ENCODE results near the gene DYRK3.

The DYRK3 gene

DNA sequence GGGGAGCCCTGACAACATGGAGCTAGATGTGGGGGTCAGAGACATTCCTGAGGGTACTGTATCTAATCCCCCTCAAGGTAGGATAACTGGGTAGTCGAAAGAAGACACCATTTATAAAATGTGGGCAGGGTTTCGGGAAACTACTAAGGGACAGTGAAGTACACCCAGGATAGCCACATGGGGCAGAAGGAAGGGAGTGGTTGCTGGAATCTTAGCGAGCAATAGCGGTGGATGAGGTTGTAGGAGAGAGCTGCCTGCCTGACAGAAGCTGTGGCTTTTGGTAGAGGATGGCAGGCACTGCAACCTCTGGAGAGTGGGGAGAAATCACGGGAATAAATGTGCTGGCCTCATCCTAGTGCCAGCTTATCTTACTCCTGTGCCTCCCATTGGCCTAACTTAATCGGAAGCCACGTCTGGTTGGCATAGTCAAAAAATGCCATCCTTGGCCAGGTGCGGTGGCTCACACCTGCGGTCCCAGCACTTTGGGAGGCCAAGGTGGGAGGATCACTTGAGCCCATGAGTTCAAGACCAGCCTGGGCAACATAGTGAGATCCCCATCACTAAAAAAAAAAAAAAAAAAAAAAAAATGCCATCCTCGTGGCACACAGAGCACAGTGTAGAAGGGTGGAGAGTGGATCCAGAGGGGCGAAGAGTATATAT lies 26.0 kb downstream of the DYRK3 start:
- no peak for DNase-seq (ENCODE audit: low spot score)

DNA sequence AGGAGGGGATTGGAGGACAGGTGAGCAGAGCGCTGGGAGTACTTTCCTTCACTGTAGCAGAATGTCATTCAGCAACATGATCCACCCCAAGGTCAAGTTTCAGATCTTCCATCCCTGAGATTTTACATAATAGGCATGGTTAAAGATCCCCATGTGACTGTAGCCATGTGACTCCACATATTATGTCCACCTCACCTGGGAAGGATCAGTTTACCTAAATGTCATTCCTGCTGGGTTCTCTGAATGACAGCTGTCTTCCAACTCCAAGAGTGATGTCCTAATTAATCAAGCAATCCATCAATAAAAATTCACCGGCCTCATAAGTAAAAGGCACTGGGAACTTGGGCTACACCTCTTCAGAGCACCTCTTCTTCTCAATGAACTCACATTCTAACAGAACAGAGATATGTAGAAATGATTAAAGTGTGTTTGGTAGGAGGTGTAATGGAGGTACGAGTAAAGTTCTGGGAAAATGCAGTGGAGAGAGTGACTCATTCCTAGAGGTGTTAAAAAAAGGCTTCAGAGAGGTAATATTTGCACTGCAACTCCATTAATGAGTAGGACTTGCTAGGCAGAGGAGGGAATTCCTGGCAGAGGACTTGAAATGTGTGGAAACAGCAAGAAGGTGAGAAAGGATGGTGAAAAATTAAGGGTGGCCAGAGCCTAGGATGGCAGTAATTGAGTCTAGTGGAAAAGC lies 27.2 kb downstream of the DYRK3 start:
- no peak for DNase-seq (ENCODE audit: low spot score)

- no peak for DNase-seq (ENCODE audit: low spot score)
Measured at GRCh38 chr1:206663362-206663761, 28.0 kb downstream of the DYRK3 start.

GRCh38 chr1:206663832-206664652 lies 28.7 kb downstream of the DYRK3 start:
- peak; percentile 77 for DNase-seq (ENCODE audit: low spot score)

DNA sequence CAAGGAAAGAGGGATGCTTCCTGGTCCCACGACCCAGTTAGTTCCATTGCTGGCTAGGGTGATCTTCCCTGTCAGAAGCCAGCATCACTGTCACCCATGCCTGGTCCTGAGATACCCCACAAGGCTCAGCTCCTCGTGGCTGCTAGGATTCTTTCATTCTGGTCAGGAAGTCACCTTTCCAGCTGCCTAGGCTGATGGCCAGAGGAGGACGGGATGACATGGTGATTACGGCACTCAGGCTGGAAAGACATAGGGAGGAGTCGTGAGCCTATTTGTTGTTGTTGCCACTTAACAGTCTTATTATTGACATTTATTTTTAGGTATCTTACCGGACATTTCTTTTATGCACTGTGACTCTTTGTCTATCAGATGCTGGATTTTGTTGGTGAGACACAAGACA lies 29.4 kb downstream of the DYRK3 start:
- DNase-seq (ENCODE audit: low spot score), result no peak

GRCh38 chr1:206666031-206666561 lies 30.8 kb downstream of the DYRK3 start:
- no peak for DNase-seq (ENCODE audit: low spot score)

DNA sequence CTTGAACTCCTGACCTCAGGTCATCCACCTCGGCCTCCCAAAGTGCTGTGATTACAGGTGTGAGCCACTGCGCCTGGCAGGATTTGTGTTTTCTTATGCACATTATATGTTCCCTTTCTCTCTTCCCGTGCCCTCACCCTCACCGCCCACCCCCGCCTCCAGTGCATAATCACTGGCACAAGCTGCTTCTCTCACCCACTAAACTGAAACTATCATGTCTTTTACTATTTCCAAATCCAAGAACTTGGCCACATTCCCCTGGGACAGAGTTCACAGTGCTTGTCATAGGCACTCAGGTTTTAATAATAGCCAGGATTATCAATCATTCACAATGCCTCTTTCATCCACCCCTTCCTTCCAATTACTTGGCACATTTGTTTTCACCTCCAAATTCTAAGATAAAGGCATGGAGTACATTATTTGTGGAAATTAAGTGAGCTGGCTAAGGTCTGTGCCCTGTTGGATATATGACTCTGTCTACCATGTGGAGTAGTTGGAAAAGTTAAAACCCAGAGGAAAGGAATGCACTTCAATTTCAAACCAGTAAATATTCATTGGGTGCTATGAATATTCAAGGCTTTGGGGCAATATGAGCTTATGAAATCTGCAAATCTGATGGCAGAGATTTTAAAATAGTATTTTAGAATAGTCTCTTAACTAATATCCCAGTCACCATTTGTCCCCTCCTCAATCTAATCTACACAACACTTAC lies 31.8 kb downstream of the DYRK3 start:
- DNase-seq (ENCODE audit: low spot score), result no peak

GRCh38 chr1:206668351-206668750 lies 33.0 kb downstream of the DYRK3 start:
- no peak for DNase-seq (ENCODE audit: low spot score)

- DNase-seq (ENCODE audit: low spot score), result no peak
Measured at GRCh38 chr1:206668874-206669410, 33.6 kb downstream of the DYRK3 start.

DNA sequence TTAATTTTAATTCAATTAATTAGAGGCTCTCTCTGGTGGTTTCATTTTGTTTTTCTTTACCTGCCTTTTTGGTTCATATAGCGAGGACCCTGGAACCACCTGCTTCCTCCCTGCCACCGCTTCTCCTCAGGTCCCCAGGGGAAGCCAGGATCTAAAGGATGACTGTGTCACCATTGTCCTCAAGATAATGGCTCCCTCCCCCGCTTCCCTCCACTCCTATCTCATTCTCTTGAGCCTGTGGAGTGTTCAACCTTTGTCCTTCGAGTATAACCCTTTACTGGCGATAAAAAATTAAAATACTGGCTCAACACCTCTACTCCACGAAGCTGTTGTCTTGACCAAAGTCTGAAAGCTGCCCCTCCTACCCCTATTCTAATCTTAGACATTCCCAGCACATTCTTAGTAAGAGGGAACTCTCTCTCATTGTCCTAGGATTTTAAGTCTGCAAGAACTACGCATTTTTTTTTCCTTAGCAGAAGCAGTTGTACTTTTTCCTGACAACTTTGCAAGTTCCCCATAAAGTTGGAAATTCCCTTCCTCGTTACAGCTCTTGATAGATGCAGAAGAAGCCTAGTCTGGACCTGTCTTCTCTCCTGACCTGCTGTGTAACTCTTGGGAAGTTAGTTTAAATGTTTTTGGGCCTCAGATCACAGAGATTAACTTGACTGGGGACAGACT lies 36.8 kb downstream of the DYRK3 start:
- DNase-seq (ENCODE audit: low spot score), result no peak

- no peak for DNase-seq (ENCODE audit: low spot score)
Measured at GRCh38 chr1:206672844-206673758, 37.8 kb downstream of the DYRK3 start.

DNA sequence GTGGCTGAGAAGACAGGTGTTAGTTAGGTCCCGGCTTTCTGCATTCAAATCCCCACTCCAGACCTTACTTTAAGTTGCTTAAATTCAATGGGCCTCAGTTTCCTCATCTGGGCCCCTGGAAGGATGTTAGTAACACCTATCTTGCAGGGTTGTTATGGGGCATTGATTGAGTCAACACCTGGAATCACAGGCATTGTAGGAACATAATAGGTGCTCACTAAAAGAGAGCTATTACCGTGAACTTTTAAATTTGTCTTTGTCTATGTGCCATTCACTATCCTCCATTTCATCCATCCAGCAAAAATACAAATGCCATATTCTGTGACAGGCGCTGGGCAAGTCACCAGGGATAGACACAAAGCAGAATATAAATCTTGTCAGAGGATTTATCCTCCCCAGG lies 38.9 kb downstream of the DYRK3 start:
- no peak for DNase-seq (ENCODE audit: low spot score)

DNA sequence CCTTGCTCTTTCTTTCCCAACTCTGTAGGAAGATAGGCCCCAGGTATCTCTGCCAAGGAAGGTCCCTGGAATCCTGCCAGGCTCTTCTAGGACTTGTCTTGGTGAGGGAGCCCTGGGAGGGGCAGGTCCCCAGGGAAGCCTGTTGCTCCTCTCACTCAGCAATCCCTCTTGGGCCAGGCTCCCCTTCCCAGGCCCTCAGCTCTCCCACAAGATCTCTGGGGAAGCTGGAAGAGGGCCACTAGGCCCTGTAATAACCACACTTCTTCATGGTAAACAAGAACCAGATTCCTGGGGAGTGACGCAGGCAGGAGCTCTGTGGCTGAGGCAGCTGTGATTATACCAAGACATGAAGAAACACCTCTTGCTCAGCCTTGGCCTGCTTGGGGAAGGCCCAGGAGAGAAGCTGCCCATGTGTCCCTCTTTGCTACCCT lies 39.4 kb downstream of the DYRK3 start:
- DNase-seq (ENCODE audit: low spot score), result no peak

DNA sequence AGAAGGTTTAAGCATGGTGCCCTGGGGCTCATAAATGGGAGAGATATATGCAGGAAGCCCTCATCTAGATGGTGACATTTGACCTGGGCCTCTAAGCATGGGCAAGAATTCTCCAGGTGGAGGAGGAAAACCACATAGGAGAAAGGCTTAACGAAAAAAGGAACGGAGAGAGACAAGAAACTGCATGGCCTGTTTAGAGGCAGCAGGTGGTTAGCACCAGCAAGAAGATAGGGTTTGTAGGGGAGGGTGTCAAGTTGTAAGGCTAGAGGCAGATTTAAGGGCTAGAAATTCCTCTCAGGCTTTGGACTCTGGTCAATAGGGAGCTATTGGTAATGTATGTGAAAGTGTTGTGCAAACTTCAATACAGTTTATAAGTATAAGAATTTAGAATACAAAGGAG lies 41.2 kb downstream of the DYRK3 start:
- DNase-seq (ENCODE audit: low spot score), result no peak

DNA sequence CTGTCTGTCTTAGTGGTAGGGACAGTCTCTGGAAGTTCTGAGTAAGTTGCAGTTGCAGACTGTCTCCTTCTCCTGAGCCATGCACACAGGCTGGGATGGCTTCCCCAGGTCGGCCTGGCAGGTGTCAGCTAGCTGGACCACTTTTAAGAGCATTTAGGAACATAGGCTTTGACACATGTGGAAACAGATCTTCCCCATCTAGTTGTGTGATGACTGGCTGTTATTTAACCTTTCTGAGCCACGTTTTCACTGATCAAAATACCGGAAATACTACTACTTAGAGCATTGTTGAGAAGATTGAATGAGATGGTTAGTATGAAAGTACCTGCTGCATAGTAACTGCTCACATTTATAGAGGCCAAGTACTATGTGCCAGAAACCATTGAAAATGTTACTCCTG lies 43.2 kb downstream of the DYRK3 start:
- DNase-seq (ENCODE audit: low spot score), result no peak

DNA sequence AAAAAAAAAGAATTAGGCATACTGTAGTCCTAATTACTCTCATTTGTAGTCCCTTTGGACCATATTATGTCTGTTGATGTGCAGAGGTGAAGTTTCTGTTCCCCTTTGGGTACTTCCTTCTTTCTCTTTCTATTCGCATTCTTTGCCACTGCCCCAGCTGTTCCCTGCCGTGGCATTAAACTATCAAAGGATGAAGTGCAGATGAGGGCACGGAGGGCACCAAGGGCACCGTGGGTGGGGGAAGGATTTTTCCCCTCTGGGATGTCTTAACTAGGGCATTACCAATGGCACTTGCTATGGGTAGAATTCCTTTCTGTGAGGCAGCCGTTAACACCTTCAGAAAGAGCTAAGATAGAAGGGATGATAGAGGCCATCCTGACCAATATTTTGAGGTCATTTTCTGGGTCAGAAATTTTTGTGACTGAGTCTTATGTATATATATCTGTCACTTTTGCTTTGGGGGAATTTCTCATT lies 44.4 kb downstream of the DYRK3 start:
- DNase-seq (ENCODE audit: low spot score), result no peak

DNA sequence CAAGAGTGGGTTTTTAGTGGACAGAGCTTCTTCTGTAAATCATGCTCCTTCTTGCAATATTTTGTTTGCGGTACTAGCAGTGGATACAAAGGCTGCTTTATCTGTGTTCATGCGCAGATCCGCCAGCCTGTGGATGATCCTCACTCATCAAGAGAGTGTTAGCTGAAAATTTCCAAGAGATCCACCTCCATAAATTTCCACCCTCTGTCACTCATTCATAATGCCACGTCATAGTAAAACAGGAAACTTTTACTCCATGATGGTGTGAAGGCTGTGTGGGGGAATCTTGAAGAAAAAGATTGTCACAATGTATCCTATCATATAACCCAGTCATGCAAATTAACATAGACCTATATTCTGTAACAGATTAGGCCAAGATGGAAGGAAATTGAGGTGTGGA lies 44.9 kb downstream of the DYRK3 start:
- no peak for DNase-seq (ENCODE audit: low spot score)

- DNase-seq (ENCODE audit: low spot score), result no peak
Measured at GRCh38 chr1:206681359-206681758, 46.0 kb downstream of the DYRK3 start.

DNA sequence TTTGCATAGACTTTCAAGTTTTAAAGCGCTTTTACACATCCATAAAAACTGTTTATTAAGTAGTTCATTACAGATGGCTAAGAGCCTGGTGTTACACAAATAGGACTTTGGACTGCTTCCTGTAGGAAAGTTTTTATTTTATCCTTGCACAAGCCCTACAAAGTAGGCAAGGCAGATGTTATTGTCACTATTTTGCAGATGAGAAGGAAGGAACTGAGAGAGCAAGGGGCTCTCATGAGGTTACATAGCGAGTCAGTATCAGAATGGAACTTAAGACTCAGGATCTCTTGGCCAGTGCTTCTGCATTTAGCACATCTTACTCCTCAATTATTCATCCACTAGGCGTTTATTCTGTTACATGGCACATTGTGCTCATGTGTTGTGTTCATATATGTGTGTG lies 46.8 kb downstream of the DYRK3 start:
- DNase-seq (ENCODE audit: low spot score), result no peak

DNA sequence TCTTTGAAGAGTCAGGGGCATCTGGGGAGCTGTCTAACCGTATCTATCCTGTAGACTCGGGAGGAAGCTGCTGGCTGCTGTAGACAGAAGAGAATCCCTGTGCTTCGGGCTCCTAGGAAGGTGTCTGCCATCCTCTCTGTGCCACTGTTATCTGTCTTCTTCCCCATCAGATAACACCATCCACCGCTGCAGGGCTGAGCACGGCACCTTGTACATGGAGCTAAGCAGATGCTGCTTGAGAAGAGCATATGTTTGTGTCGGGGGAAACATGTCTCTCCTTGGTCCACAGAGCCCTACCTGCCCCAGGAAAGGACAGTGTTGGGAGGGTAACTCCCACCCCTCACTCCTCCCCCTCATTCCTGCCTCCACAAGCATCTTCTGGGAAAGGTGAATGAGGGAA lies 48.0 kb downstream of the DYRK3 start:
- DNase-seq (ENCODE audit: low spot score), result no peak

Measured in left forelimb (tissue), 1 donor.